Lung (tissue), 12 donors: Measurements from ENCODE around the gene SLC10A7. TPM values are rescaled to one million over a fixed set of nuclear protein-coding genes. Genes with fewer than 3 reads are reported as not detected.

Source experiments
- ATAC-seq: fragments of 200-7000 bp; cut with Tn5 transposase; one replicate; pipeline ENCODE4 v1.9.1; 2020; ENCODE audit warnings: moderate number of reproducible peaks; ENCODE audit not compliant: insufficient read depth, low FRiP score
- DNase-seq, 3 donors: peaks; one replicate each; pipeline ENCODE4 v3.0.0-alpha.2; 2013 to 2017
- H3K27ac ChIP-seq, 2 donors: one replicate each; pipeline ENCODE4 v1.5.1; 2013; ENCODE audit warnings: mild to moderate bottlenecking in 2 of 2, moderate library complexity in 2 of 2, control low read depth in 1 of 2, inconsistent platforms in 1 of 2, low read depth in 1 of 2, low read length in 1 of 2
- H3K27me3 ChIP-seq, 3 donors: one replicate each; pipeline ENCODE4 v1.5.1; 2013; ENCODE audit warnings: low read length in 2 of 3; ENCODE audit not compliant: control insufficient read depth in 3 of 3, insufficient read depth in 3 of 3
- H3K36me3 ChIP-seq, 4 donors: one replicate each; pipeline ENCODE4 v1.5.1; 2013; ENCODE audit warnings: low read length in 4 of 4, mild to moderate bottlenecking in 1 of 4, moderate library complexity in 1 of 4; ENCODE audit not compliant: control insufficient read depth in 4 of 4, insufficient read depth in 4 of 4
- H3K4me1 ChIP-seq, 5 donors: one replicate each; pipeline ENCODE4 v1.5.1; 2013; ENCODE audit warnings: low read length in 5 of 5, mild to moderate bottlenecking in 2 of 5, moderate library complexity in 1 of 5; ENCODE audit not compliant: control insufficient read depth in 5 of 5, insufficient read depth in 5 of 5
- H3K4me3 ChIP-seq: one replicate; pipeline ENCODE4 v1.5.1; 2013; ENCODE audit warnings: mild to moderate bottlenecking, control low read depth, moderate library complexity
- H3K9ac ChIP-seq, 2 donors: one replicate each; pipeline ENCODE4 v1.5.1; 2013; ENCODE audit warnings: low read length in 2 of 2, control low read depth in 1 of 2; ENCODE audit not compliant: insufficient read depth in 1 of 2
- H3K9me3 ChIP-seq, 4 donors: one replicate each; pipeline ENCODE4 v1.5.1; 2013; ENCODE audit warnings: low read length in 3 of 4, mild to moderate bottlenecking in 1 of 4, moderate library complexity in 1 of 4; ENCODE audit not compliant: control insufficient read depth in 4 of 4, insufficient read depth in 3 of 4
- WGBS, 2 donors: extraction: QIAGEN DNeasy Blood & Tissue Kit; methylation state at CpG; one replicate each; pipeline ENCODE4 v1.1.7; 2013; 5-methylcytosine and 5-hydroxymethylcytosine counted together
- polyA plus RNA-seq, 2 donors: library from polyadenylated mRNA; stranded (reverse); fragments of 200-250 nt; gene quantifications; one replicate each; pipeline ENCODE4 v1.2.1, GENCODE V29; 2013
- total RNA-seq, 2 donors: library from RNA; depleted of rRNA in 1 of 2; stranded (reverse); fragments of >200 nt in 1 of 2; gene quantifications; one replicate each; pipeline ENCODE4 v1.2.1, GENCODE V29; 2014 to 2021
- TF ChIP-seq, protein P1 (sequence below): IDR thresholded peaks from 2 replicates; pipeline ENCODE4 v1.5.1; 2012; ENCODE audit warnings: mild to moderate bottlenecking; ENCODE audit errors: control extremely low read depth, extremely low read depth
- donor health status: control.
- donor health status: control.
- donor health status: Bipolar disorder and iron deficiency.
- donor health status: healthy.
- donor health status: DM: yes; HTN: yes; CAD: no.

SLC10A7 gene
- total and polyA plus RNA-seq, 4 donors = 3.2 to 33.4 (median 13.3) TPM

DNA sequence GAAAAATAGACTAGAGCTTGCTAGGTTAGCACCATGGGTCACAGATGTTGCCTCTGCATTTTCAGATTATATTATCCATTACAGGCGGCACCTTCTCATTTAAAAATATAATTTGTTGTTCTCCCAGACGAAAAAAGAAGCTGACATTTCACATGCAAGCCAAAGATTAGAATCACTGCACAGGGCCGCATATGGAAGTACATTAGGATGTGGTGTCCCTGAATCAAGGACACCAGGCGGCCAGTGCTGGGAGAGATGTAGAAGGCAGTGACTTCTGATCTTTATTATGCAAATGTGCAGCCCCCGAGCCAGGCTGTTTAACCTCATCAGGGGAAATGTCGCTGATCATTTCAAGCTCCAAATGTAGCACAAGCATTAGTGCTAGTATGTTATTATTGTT is 284.6 kb downstream of the SLC10A7 start:
- TF ChIP-seq, protein P1, sequence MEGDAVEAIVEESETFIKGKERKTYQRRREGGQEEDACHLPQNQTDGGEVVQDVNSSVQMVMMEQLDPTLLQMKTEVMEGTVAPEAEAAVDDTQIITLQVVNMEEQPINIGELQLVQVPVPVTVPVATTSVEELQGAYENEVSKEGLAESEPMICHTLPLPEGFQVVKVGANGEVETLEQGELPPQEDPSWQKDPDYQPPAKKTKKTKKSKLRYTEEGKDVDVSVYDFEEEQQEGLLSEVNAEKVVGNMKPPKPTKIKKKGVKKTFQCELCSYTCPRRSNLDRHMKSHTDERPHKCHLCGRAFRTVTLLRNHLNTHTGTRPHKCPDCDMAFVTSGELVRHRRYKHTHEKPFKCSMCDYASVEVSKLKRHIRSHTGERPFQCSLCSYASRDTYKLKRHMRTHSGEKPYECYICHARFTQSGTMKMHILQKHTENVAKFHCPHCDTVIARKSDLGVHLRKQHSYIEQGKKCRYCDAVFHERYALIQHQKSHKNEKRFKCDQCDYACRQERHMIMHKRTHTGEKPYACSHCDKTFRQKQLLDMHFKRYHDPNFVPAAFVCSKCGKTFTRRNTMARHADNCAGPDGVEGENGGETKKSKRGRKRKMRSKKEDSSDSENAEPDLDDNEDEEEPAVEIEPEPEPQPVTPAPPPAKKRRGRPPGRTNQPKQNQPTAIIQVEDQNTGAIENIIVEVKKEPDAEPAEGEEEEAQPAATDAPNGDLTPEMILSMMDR = no peak
- no peak overlapping the region for H3K9ac ChIP-seq
- no peaks in the 10 kb centered on the region for H3K27me3 ChIP-seq
- no peaks in the 10 kb centered on the region for H3K36me3 ChIP-seq
- DNase-seq (no peak), ATAC-seq (no peak)
- WGBS, 2 donors = 92 to 95% methylated on average over 6 of the region's 6 CpGs
- H3K4me1 ChIP-seq = peaks cover 0 to 12% (median 4%) of the 10 kb centered on the region in 5 donors
- H3K9me3 ChIP-seq = peaks cover 0 to 5% (median 0%) of the 10 kb centered on the region in 4 donors
- H3K27ac ChIP-seq = no peak overlapping the region
- H3K4me3 ChIP-seq = no peak overlapping the region

DNA sequence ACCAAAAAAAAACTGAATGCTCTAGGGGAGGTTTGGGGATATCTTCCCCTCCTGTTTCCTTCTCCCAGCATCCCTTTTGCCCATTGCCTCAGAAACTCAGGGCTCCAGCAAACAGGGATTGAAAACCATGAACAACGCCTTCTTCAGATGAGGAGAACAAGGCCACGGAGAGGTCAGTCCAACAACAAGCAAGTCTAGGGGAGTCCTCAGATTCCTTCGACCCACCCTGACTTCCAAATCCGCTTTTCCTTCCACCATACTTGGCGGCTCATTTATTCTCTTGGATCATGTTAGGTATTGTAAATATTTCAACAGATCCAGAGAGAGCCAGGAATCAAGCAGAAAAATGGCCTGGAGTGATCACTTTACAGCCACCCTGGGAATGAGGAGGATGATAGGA is 285.5 kb downstream of the SLC10A7 start:
- Histone ChIP-seq H3K27ac (peak overlapping the region in 1 of 2 donors; percentile 6), H3K9me3 (peaks cover 0 to 5% (median 0%) of the 10 kb centered on the region in 4 donors), H3K27me3 (no peaks in the 10 kb centered on the region), H3K36me3 (no peaks in the 10 kb centered on the region), H3K4me3 (no peak overlapping the region), H3K4me1 (peaks cover 0 to 4% (median 0%) of the 10 kb centered on the region in 5 donors), H3K9ac (no peak overlapping the region)
- no peak for DNase-seq
- TF ChIP-seq, protein P1 = no peak
- WGBS, 2 donors = 63 to 75% methylated on average over 5 of the region's 5 CpGs
- ATAC-seq = no peak

DNA sequence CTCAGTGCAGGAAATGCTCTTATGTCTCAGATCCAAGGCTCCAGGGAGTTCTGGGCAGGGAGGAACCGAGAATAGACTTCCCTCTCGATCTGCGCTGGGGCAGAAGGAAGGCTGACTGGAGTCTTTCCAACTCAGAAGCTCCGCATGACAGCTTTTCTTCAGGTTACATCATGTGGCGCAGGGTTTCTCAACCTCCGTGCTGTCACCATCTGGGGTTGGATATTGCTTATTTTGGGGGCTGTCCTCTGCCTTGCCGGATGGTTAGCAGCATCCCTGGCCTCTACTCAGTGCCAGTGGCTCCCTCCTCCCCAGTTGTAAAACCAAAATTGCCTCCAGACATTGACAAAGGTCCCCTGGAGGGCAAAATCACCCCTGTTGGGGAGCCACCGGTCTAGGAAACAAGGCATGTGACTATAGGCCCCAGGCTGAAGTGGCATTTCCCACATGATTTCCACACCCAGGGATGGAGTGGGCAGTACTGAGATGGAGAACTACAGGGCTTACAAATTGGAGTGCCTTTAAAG is 286.0 kb downstream of the SLC10A7 start:
- 37 to 55% methylated on average over 8 of the region's 8 CpGs for WGBS, 2 donors
- peak overlapping the region in 1 of 2 donors; percentile 84 for H3K27ac ChIP-seq

More for the DNA sequence above, 286.0 kb downstream of the SLC10A7 start:
- DNase-seq = no peak
- ATAC-seq = no peak
- H3K4me1 ChIP-seq = peaks cover 0 to 4% (median 0%) of the 10 kb centered on the region in 5 donors
- no peak overlapping the region for H3K4me3 ChIP-seq
- peaks cover 0 to 5% (median 0%) of the 10 kb centered on the region in 4 donors for H3K9me3 ChIP-seq
- TF ChIP-seq, protein P1 = no peak
- no peak overlapping the region for H3K9ac ChIP-seq
- no peaks in the 10 kb centered on the region for H3K27me3 ChIP-seq
- no peaks in the 10 kb centered on the region for H3K36me3 ChIP-seq
